Measurements from ENCODE around the gene SOX15.

DNA sequence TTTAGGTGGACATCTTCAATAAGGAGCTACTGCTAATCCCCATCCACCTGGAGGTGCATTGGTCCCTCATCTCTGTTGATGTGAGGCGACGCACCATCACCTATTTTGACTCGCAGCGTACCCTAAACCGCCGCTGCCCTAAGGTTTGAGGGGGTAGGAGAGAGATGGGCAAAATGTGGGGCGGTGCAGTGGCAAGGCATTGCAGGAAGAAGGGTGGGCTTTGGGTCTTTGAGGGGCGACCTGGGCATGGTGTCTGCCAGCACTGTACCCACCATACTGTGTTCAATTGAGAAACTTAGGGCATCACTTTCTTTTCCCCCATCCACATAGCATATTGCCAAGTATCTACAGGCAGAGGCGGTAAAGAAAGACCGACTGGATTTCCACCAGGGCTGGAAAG, 19.5 kb downstream of the SOX15 start:
- TF ChIP-seq CTCF (IDR thresholded peaks at IDR 0.05) (no peak), POLR2AphosphoS5 (IDR thresholded peaks at IDR 0.05) (no peak), EP300 (IDR thresholded peaks at IDR 0.05) (no peak)

Data from suprapubic skin (tissue), 4 donors.